WERI-Rb-1 (cell line): ENCODE data around the gene ABR.

Experiments
- DNase-seq: peaks from one replicate; pipeline ENCODE4 v3.0.0-alpha.2; 2020
- H3K27ac ChIP-seq: fragments of 250-450 bp; sonication (Bioruptor Pico); 2 replicates; pipeline ENCODE4 v1.5.1; 2020; ENCODE audit warnings: mild to moderate bottlenecking, moderate library complexity
- H3K27me3 ChIP-seq: fragments of 250-450 bp; sonication (Bioruptor Pico); 2 replicates; pipeline ENCODE4 v1.5.1; 2021; ENCODE audit warnings: mild to moderate bottlenecking, low read depth, moderate library complexity; ENCODE audit not compliant: insufficient read depth, severe bottlenecking
- H3K36me3 ChIP-seq: fragments of 250-450 bp; sonication (Bioruptor Pico); 2 replicates; pipeline ENCODE4 v1.5.1; 2020; ENCODE audit warnings: mild to moderate bottlenecking, moderate library complexity
- H3K4me3 ChIP-seq: 2 replicates; pipeline ENCODE4 v1.5.1; 2011; ENCODE audit warnings: low read depth, mild to moderate bottlenecking, control low read depth, low read length
- H3K9me3 ChIP-seq: fragments of 250-450 bp; sonication (Bioruptor Pico); 2 replicates; pipeline ENCODE4 v1.5.1; 2021; ENCODE audit warnings: mild to moderate bottlenecking, moderate library complexity; ENCODE audit not compliant: severe bottlenecking
- CTCF ChIP-seq: IDR thresholded peaks from 2 replicates; pipeline ENCODE4 v1.5.1; 2011; ENCODE audit warnings: low read depth, mild to moderate bottlenecking, control low read depth, inconsistent platforms, low read length

Gene ABR

GRCh38 chr17:1120596-1121441, 59.0 kb downstream of the ABR start:
- DNase-seq, result no peak
- TF ChIP-seq CTCF, result no peak

GRCh38 chr17:1119924-1120323, 59.9 kb downstream of the ABR start:
- Histone ChIP-seq H3K27me3 (no peaks in the 10 kb centered on the region), H3K36me3 (no peaks in the 10 kb centered on the region), H3K9me3 (no peaks in the 10 kb centered on the region), H3K4me3 (no peak overlapping the region), H3K27ac (no peak overlapping the region)
- no peak for TF ChIP-seq CTCF
- DNase-seq, result no peak

More at GRCh38 chr17:1120596-1121441, 59.0 kb downstream of the ABR start:
- Histone ChIP-seq H3K9me3 (no peaks in the 10 kb centered on the region), H3K4me3 (no peak overlapping the region), H3K27ac (no peak overlapping the region), H3K36me3 (no peaks in the 10 kb centered on the region), H3K27me3 (no peaks in the 10 kb centered on the region)

- H3K36me3 ChIP-seq, result no peaks in the 10 kb centered on the region
- DNase-seq, result no peak
- no peak for TF ChIP-seq CTCF
- no peak overlapping the region for H3K4me3 ChIP-seq
- H3K27me3 ChIP-seq, result no peaks in the 10 kb centered on the region
- no peaks in the 10 kb centered on the region for H3K9me3 ChIP-seq
- no peak overlapping the region for H3K27ac ChIP-seq
These were observed 63.2 kb downstream of the ABR start for GRCh38 chr17:1116602-1117001.

GRCh38 chr17:1112875-1113274, 66.9 kb downstream of the ABR start:
- H3K9me3 ChIP-seq, result no peaks in the 10 kb centered on the region
- H3K27ac ChIP-seq, result no peak overlapping the region
- no peak overlapping the region for H3K4me3 ChIP-seq
- H3K27me3 ChIP-seq, result no peaks in the 10 kb centered on the region
- no peak for TF ChIP-seq CTCF
- H3K36me3 ChIP-seq, result no peaks in the 10 kb centered on the region
- no peak for DNase-seq

GRCh38 chr17:1111599-1112443, 68.0 kb downstream of the ABR start:
- Histone ChIP-seq H3K4me3 (no peak overlapping the region), H3K27me3 (no peaks in the 10 kb centered on the region), H3K9me3 (no peaks in the 10 kb centered on the region), H3K27ac (no peak overlapping the region), H3K36me3 (no peaks in the 10 kb centered on the region)
- TF ChIP-seq CTCF, result no peak
- no peak for DNase-seq
